K562 (cell line): Measurements from ENCODE around the gene PPP1R17. TPM values are rescaled to one million over a fixed set of nuclear protein-coding genes. Genes with fewer than 3 reads are reported as not detected.

ENCODE experiments used
- ATAC-seq: fragments of 200-7000 bp; cut with Tn5 transposase; 3 replicates; pipeline ENCODE4 v1.9.1; 2020; ENCODE audit warnings: moderate library complexity
- BruUV-seq: library from RNA; stranded (reverse); fragments of 400-500 nt; replicated peaks from 2 replicates; lab custom pipeline; 2021; lab: Mats Ljungman, UMichigan
- CTCF ChIA-PET: fragments of 300-600 bp; formaldehyde crosslinking; extraction: SDS; loops from one replicate; lab custom pipeline; 2021; ENCODE audit warnings: low intra/inter-chr PET ratio; lab: Yijun Ruan, JAX
- POLR2A ChIA-PET: fragments of 300-600, 350-650 bp; sonication (Branson Sonifier 250); formaldehyde crosslinking; extraction: SDS; loops from one replicate; lab custom pipeline; 2021; ENCODE audit warnings: antibody characterized with exemption, inconsistent platforms; lab: Yijun Ruan, JAX
- DNase-seq, 4 experiments: peaks; one replicate each; pipeline versions ENCODE4 v3.0.0 to v3.0.0-alpha.2; 2011 to 2018; ENCODE audit warnings: low spot score in 3 of 4, mixed read lengths in 3 of 4; ENCODE audit errors: extremely low read depth in 1 of 4
- FAIRE-seq: peaks from 2 replicates; lab custom pipeline; 2011; peaks lifted over from hg19 to GRCh38; lab: Jason Lieb, UNC
- H2AFZ ChIP-seq: 2 replicates; pipeline ENCODE4 v1.6.0; 2011; ENCODE audit warnings: low read depth, low read length, control low read depth, inconsistent platforms
- H3K27ac ChIP-seq: fragments of 200-600 bp; 3 replicates; pipeline ENCODE4 v1.8.0; 2011; ENCODE audit warnings: low read depth, mild to moderate bottlenecking, control low read depth, inconsistent platforms, low read length, moderate library complexity, mixed read lengths; ENCODE audit errors: extremely low read depth
- H3K27me3 ChIP-seq, 2 experiments: fragments of 300-600 bp in 1 of 2; 2 replicates in 1 of 2; 3 replicates in 1 of 2; pipeline versions ENCODE4 v1.6.0 to v1.8.0; 2011; ENCODE audit warnings: inconsistent platforms in 2 of 2, low read length in 2 of 2, mild to moderate bottlenecking in 1 of 2, mixed read lengths in 1 of 2, moderate library complexity in 1 of 2; ENCODE audit not compliant: control insufficient read depth in 2 of 2, insufficient read depth in 2 of 2
- H3K36me3 ChIP-seq: fragments of 300-600 bp; 3 replicates; pipeline ENCODE4 v1.8.0; 2011; ENCODE audit warnings: mild to moderate bottlenecking, low read length, inconsistent platforms; ENCODE audit not compliant: control insufficient read depth, insufficient read depth
- H3K4me1 ChIP-seq, 2 experiments: fragments of 200-600 bp in 1 of 2; replicated peaks in 1 of 2; 2 replicates in 1 of 2; 3 replicates in 1 of 2; pipeline versions ENCODE4 v1.5.1 to v1.8.0; 2011; ENCODE audit warnings: inconsistent platforms in 2 of 2, low read length in 2 of 2, mild to moderate bottlenecking in 1 of 2, mixed read lengths in 1 of 2, moderate library complexity in 1 of 2; ENCODE audit not compliant: control insufficient read depth in 2 of 2, insufficient read depth in 2 of 2
- H3K4me2 ChIP-seq: 2 replicates; pipeline ENCODE4 v1.6.1; 2011; ENCODE audit warnings: low read length, control low read depth, inconsistent platforms, mixed read lengths; ENCODE audit not compliant: insufficient read depth
- H3K4me3 ChIP-seq: fragments of 200-600 bp; sonication (generic), shearing (Covaris generic); 2 replicates; pipeline ENCODE4 v1.5.1; 2016; ENCODE audit warnings: control low read depth, inconsistent platforms
- H3K79me2 ChIP-seq: fragments of 200-600 bp; 3 replicates; pipeline ENCODE4 v1.8.0; 2011; ENCODE audit warnings: low read length, inconsistent platforms; ENCODE audit not compliant: control insufficient read depth, insufficient read depth
- H3K9ac ChIP-seq, 2 experiments: 2 replicates each; pipeline versions ENCODE4 v1.6.0 to v1.6.1; 2011; ENCODE audit warnings: low read depth in 2 of 2, low read length in 2 of 2, control low read depth in 1 of 2, inconsistent platforms in 1 of 2, mild to moderate bottlenecking in 1 of 2, mixed read lengths in 1 of 2; ENCODE audit not compliant: insufficient read depth in 1 of 2
- H3K9me1 ChIP-seq: one replicate; pipeline ENCODE4 v1.6.0; 2011; ENCODE audit warnings: inconsistent platforms, mild to moderate bottlenecking, low read length, moderate library complexity; ENCODE audit not compliant: control insufficient read depth, insufficient read depth
- H3K9me3 ChIP-seq: replicated peaks from 2 replicates; pipeline ENCODE4 v1.5.1; 2011; ENCODE audit warnings: low read depth, low read length, inconsistent platforms; ENCODE audit not compliant: control insufficient read depth, insufficient read depth
- H4K20me1 ChIP-seq: replicated peaks from 2 replicates; pipeline ENCODE4 v1.6.1; 2011; ENCODE audit warnings: low read length, inconsistent platforms, mixed read lengths; ENCODE audit not compliant: control insufficient read depth, insufficient read depth
- ARID1B ChIP-seq: fragments of 450-650 bp; IDR thresholded peaks from 2 replicates; pipeline ENCODE4 v1.6.1; 2016; ENCODE audit warnings: antibody characterized with exemption, mild to moderate bottlenecking, inconsistent platforms
- ESRRB ChIP-seq: fragments of 250-450 bp; sonication (Bioruptor Pico); IDR thresholded peaks from 2 replicates; pipeline ENCODE4 v1.5.0; 2020; ENCODE audit warnings: mild to moderate bottlenecking, moderate library complexity, borderline replicate concordance
- HEY1 ChIP-seq: fragments of 250-450 bp; sonication (Bioruptor Pico); IDR thresholded peaks from 2 replicates; pipeline ENCODE4 v1.5.0; 2020; ENCODE audit warnings: mild to moderate bottlenecking, moderate library complexity, borderline replicate concordance
- HNRNPL ChIP-seq: fragments of 200-400 bp; formaldehyde crosslinking; IDR thresholded peaks from 2 replicates; pipeline ENCODE4 v1.6.1; 2017; ENCODE audit warnings: low read depth, mild to moderate bottlenecking, low read length
- IFI16 ChIP-seq: fragments of 250-450 bp; sonication (Bioruptor Pico); IDR thresholded peaks from 2 replicates; pipeline ENCODE4 v2.1.2; 2022; ENCODE audit warnings: mild to moderate bottlenecking, inconsistent platforms
- REST ChIP-seq, 2 experiments: fragments of 450-650 bp; formaldehyde crosslinking in 1 of 2; IDR thresholded peaks; 2 replicates each; pipeline versions ENCODE4 v1.4.0 to v1.6.1; 2014 to 2020; ENCODE audit warnings: mild to moderate bottlenecking in 2 of 2, borderline replicate concordance in 1 of 2, low read depth in 1 of 2
- SNRNP70 ChIP-seq: fragments of 200-400 bp; formaldehyde crosslinking; optimal IDR thresholded peaks from 2 replicates; pipeline ENCODE3; 2017; ENCODE audit warnings: low read depth, low read length
- XRCC5 ChIP-seq: fragments of 200-400 bp; formaldehyde crosslinking; IDR thresholded peaks from 2 replicates; pipeline ENCODE4 v1.6.1; 2017; ENCODE audit warnings: low read depth, mild to moderate bottlenecking, low read length
- ZC3H8 ChIP-seq: fragments of 450-650 bp; IDR thresholded peaks from 2 replicates; pipeline ENCODE4 v1.6.1; 2017
- ZNF175 ChIP-seq: fragments of 200-800 bp; sonication (Bioruptor generic); IDR thresholded peaks from 2 replicates; pipeline ENCODE4 v1.6.1; 2016; ENCODE audit warnings: low read depth, mild to moderate bottlenecking, missing genetic modification characterization, missing compliant biosample characterization
- ZNF57 ChIP-seq: fragments of 450-650 bp; formaldehyde crosslinking; IDR thresholded peaks from 2 replicates; pipeline ENCODE4 v1.4.0; 2020; ENCODE audit warnings: mild to moderate bottlenecking, moderate library complexity
- in situ Hi-C: fragments of 300-500 bp; cut with MboI; formaldehyde crosslinking; loops from 4 replicates; pipeline ENCODE4 v1.15.0; 2018; ENCODE audit warnings: inconsistent platforms, mixed read lengths
- intact Hi-C: fragments of 100-400 bp; cut with micrococcal nuclease; formaldehyde crosslinking; loops from 2 replicates; pipeline ENCODE4 v1.14.2; 2022
- polyA plus RNA-seq, 8 experiments: library from polyadenylated mRNA; depleted of rRNA in 4 of 8; stranded (reverse) in 5 of 8; unstranded in 3 of 8; fragments of >200 nt; fragmentation: Nextera tagmentation in 2 of 8; fragmentation: Illumina TruSeq in 1 of 8; extraction: Ambion mirVana in 2 of 8; extraction: Trizol in 1 of 8; gene quantifications; 2 replicates each; pipeline versions ENCODE4 v1.2.1 to v1.2.3, GENCODE V29; 2011 to 2014; ENCODE audit warnings: inconsistent platforms in 1 of 8, missing spikeins in 1 of 8
- total RNA-seq, 7 experiments: library from RNA; depleted of rRNA in 6 of 7; stranded (reverse); fragments of >200 nt in 6 of 7; fragmentation: Illumina TruSeq in 2 of 7; extraction: Trizol in 2 of 7; gene quantifications; 2 replicates each; pipeline versions ENCODE4 v1.2.1 to v1.2.3, GENCODE V29; 2011 to 2021; ENCODE audit warnings: low replicate concordance in 1 of 7
- TF ChIP-seq, protein P1 (sequence below), 2 experiments: IDR thresholded peaks; 2 replicates each; pipeline ENCODE4 v1.6.1; 2011; ENCODE audit warnings: borderline replicate concordance in 1 of 2, control low read depth in 1 of 2, low read depth in 1 of 2, low read length in 1 of 2, mild to moderate bottlenecking in 1 of 2, mixed read lengths in 1 of 2, moderate library complexity in 1 of 2; ENCODE audit not compliant: insufficient read depth in 1 of 2, insufficient read length in 1 of 2, poor library complexity in 1 of 2, severe bottlenecking in 1 of 2; ENCODE audit errors: extremely low read depth in 1 of 2

PPP1R17 gene
- total and polyA plus RNA-seq, 9 of the 15 experiments (the other 6 are each of a cell fraction or from before 2014, with no cell fraction given) = not detected

DNA sequence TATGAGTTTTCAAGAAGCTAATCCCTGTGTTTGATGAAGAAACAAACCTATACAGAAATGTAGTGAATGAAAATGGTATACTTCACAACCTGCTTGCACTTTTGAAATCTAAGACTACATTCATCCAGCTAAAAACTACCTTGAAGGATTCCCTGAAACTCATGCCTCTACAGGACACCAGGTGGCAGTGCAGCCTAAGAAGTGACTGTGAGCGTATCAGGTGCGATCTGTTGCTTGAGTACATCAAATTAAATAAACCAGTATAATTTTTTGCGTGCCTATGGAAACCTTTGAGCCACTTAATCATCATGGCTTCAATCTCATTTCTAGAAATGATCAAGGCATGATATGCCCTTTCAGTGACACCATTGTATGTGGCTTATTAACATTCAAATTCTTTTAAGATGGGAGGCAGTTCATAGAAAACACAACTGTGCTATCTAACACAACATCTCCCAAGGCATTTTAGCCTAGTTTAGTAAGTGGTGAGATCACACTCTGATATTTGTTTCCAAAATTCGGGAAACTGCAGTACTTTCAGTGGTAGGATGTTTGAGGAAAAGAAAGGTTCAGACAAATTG is 57.4 kb downstream of the PPP1R17 start (continued):
- TF ChIP-seq REST (IDR thresholded peaks at IDR 0.05; ENCODE audit: borderline replicate concordance) (peak; percentile 69), REST (CRISPR knock-in tag; IDR thresholded peaks at IDR 0.05; ENCODE audit: low read depth) (no peak)

GRCh38 chr7:31747553-31747952 is 60.5 kb downstream of the PPP1R17 start:
- FAIRE-seq = no peak
- in situ Hi-C loops = loop anchor here (10.0 to 25.0 kb wide), 2 partner anchors 457 to 1040 kb away; no protein-coding TSS in a partner anchor
- TF ChIP-seq HEY1 (CRISPR knock-in tag) (no peak), ZC3H8 (no peak), SNRNP70 (no peak), ARID1B (no peak), ESRRB (CRISPR knock-in tag) (no peak), ZNF175 (CRISPR knock-in tag) (no peak), HNRNPL (no peak), ZNF57 (CRISPR knock-in tag) (no peak), XRCC5 (no peak), IFI16 (CRISPR knock-in tag) (no peak)
- TF ChIP-seq, protein P1, sequence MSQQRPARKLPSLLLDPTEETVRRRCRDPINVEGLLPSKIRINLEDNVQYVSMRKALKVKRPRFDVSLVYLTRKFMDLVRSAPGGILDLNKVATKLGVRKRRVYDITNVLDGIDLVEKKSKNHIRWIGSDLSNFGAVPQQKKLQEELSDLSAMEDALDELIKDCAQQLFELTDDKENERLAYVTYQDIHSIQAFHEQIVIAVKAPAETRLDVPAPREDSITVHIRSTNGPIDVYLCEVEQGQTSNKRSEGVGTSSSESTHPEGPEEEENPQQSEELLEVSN (IDR thresholded peaks at IDR 0.05; ENCODE audit: borderline replicate concordance in 1 of 2, extremely low read depth in 1 of 2, insufficient read depth in 1 of 2, insufficient read length in 1 of 2, low read depth in 1 of 2, low read length in 1 of 2, poor library complexity in 1 of 2, severe bottlenecking in 1 of 2) = no peak

More at GRCh38 chr7:31747553-31747952, 60.5 kb downstream of the PPP1R17 start:
- no peaks in the 10 kb centered on the region for H3K9me3 ChIP-seq
- ChIA-PET CTCF (no interaction called here), POLR2A (no interaction called here)
- no peaks in the 10 kb centered on the region for H3K36me3 ChIP-seq
- H3K79me2 ChIP-seq = no peaks in the 10 kb centered on the region
- H2AFZ ChIP-seq = no peak overlapping the region
- no peak overlapping the region for H3K9ac ChIP-seq
- H3K4me3 ChIP-seq = no peak overlapping the region
- no peak overlapping the region for H3K27ac ChIP-seq
- no peaks in the 10 kb centered on the region for H4K20me1 ChIP-seq
- DNase-seq (peak in 1 of 4 experiments; percentile 5), ATAC-seq (peak; percentile 69)
- no peaks in the 10 kb centered on the region for H3K27me3 ChIP-seq
- no peaks in the 10 kb centered on the region for H3K4me1 ChIP-seq
- no TSS peak for BruUV-seq
- H3K4me2 ChIP-seq = no peak overlapping the region
- H3K9me1 ChIP-seq = no peaks in the 10 kb centered on the region
- intact Hi-C loops = loop anchor here (10.0 kb wide), 1 partner anchor 417 kb away; no protein-coding TSS in a partner anchor
